Activated T-helper 9 cell treated with anti-CD3 and anti-CD28 coated beads, Interleukin-2, amount 50 U/mL, for 16 hours (primary cell): ENCODE measurements around the gene WNT8B.

Experiments
- DNase-seq: peaks from one replicate; pipeline ENCODE4 v3.0.0-alpha.2; 2020; ENCODE audit warnings: low read depth

The WNT8B gene

GRCh38 chr10:100519311-100520051 lies 56.7 kb downstream of the WNT8B start, which contains the start of gene SEC31B:
SEC31B (minus strand) TSS chr10:100519861; CDS start chr10:100516952, 2,909 bp downstream.
- DNase-seq: no peak

DNA sequence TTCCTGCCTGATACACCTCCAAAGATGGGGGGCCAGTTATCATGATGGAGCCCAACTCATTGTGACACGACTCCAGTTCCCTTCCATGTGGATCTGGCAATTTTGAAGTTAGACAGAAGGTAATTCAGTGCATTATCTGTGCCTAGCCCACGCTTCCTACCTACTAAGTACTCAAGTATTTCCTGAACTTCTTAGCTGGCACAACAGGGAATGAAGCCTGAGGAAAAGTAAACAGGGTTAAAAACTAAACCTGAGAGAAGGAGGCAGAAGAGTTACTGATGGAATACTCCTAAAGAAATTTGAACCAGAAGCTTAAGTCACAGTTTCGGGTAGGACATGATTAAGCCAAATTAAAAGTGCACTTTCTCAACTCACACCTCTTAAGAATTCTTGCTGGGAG lies 58.0 kb downstream of the WNT8B start:
- DNase-seq: no peak

DNA sequence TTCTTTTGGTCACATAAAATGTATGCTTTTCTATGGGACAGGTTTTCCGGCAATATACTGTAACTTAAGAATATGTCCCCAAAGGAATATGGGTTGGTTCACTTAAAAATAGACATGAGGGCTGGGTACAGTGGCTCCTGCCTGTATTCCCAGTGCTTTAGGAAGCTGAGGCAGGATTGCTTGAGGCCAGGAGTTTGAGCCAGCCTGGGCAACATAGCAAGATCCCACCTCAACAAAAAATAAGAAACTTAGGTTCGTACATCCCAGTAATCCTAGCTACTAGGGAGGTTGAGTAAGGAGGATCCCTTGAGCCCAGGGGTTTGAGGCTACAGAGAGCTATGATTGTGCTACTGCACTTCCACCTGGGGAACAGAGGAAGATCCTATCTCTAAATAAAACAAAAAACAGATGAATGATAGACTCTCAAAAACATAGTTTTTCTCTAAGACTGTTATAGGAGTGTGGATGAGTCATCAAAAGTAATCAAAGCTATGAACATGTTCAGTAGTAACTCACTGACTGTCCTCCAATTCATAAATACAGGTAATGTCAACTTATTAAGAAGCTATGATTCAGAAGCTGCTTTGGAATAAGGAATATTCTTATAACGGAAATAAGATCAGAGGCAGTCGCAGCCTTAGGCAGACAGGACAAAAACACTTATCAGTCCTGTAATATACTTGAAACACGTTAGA lies 59.4 kb downstream of the WNT8B start:
- DNase-seq: no peak

DNA sequence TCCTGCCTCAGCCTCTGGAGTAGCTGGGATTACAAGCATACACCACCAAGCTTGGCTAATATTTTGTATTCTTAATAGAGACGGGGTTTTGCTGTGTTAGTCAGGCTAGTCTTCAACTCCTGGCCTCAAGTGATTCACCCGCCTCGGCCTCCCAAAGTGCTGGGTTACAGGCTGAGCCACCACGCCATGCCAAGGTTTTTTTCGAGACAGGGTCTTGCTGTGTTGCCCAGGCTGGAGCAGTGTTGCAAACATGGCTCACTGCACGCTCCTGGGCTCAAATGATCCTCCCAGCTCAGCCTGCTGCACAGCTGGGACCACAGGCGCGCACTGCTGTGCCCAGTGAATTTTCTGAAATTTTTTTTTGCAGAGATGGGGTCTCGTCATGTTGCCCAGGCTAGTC lies 60.1 kb downstream of the WNT8B start:
- DNase-seq: no peak

DNA sequence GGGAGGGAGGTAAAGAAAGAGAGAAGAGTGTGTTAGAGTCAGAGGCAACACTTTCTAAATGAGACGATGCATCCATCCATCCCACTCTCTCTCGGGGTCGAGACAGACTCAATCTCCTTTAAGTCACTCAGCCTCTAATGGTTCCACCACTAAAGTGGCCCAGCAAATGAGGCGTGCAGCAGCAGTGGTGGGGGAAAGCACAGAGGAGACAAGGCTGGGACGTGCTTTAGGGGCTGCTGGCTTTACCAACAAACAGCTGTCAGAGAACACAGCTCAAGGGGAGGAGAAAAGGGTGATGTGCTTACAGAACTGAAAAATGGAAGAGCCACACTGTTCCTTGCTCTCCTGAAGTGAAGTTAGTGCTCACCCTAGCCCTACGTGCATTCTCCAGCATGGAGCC lies 61.4 kb downstream of the WNT8B start:
- no peak for DNase-seq

GRCh38 chr10:100524638-100525037 lies 61.8 kb downstream of the WNT8B start:
- DNase-seq: no peak

DNA sequence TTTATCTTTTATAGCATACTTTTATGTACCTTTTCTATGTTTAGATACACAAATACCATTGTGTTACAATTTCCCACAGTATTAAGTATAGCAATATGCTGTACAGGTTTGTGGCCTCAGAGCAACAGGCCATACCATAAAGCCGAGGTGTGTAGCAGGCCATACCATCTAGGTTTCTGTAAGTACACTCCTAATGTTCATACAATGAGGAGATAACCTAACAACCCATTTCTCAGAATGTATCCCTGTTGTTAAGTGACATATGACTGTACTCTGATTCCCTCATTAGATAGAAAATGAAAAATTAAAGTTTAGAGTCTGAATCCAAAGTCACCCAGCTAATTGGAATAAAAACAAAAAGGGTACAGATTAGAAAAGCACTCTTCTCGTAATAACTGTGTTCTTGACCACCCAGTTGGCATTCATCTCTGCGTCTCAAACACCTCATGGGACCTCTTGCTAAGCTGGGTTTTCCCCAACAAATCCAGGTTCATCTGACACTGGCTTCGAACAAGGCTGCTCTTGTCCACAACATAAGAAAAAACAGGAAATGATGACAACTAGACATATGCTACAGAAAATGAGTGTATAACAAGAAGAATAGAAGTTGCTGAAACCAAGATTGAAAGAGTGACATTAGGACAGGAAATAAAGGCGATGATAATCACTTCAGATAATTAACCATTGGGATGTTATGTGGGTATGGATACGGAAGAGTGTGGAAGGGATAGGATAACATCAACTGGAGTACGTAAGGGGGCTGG lies 65.5 kb downstream of the WNT8B start:
- no peak for DNase-seq

- DNase-seq: no peak
Observed at GRCh38 chr10:100528921-100529474, 66.2 kb downstream of the WNT8B start.

- peak; percentile 76 for DNase-seq
Observed at GRCh38 chr10:100529475-100530298, 66.9 kb downstream of the WNT8B start, which contains the start of gene NDUFB8. NDUFB8 (minus strand) TSS chr10:100529871; CDS start chr10:100529851, 20 bp downstream.

DNA sequence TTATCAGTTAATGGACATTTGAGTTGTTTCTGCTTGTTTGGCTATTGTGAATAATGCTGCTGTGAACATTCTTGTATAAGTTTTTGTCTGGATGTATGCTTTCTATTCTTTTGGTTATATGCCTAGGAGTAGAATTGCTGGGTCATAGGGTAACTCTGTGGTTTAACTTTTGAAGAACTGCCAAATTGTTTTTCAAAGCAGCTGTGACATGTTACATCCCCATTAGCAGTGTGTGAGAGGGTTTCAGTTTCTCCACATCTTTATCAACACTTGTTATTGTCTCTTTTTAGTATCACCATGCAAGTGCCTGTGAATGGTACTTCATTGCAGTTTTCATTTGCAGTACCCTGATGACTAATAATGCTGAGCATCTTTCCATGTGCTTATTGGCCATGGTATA lies 69.0 kb downstream of the WNT8B start:
- DNase-seq: no peak
